ENCODE data around the gene ATG9B.

ATG9B gene

GRCh38 chr7:151051108-151051507 lies 26.8 kb upstream of the ATG9B start:
- Histone ChIP-seq H3K27ac (no peak overlapping the region), H3K4me3 (ENCODE audit: low read depth, low read length) (no peak overlapping the region), H3K27me3 (ENCODE audit: insufficient read depth, low read depth, severe bottlenecking) (no peaks in the 10 kb centered on the region), H3K36me3 (no peaks in the 10 kb centered on the region; the same call in 1 of the 2 replicates), H3K9me3 (ENCODE audit: severe bottlenecking) (no peaks in the 10 kb centered on the region)
- DNase-seq: no peak
- TF ChIP-seq CTCF (IDR thresholded peaks at IDR 0.05; ENCODE audit: low read depth, low read length): no peak

- Histone ChIP-seq H3K9me3 (ENCODE audit: severe bottlenecking) (no peaks in the 10 kb centered on the region), H3K4me3 (ENCODE audit: low read depth, low read length) (no peak overlapping the region), H3K27ac (no peak overlapping the region), H3K36me3 (peaks cover 3% of the 10 kb centered on the region; the same call in 1 of the 2 replicates), H3K27me3 (ENCODE audit: insufficient read depth, low read depth, severe bottlenecking) (no peaks in the 10 kb centered on the region)
- no peak for TF ChIP-seq CTCF (IDR thresholded peaks at IDR 0.05; ENCODE audit: low read depth, low read length)
- DNase-seq: no peak
These were observed 24.7 kb upstream of the ATG9B start for GRCh38 chr7:151048911-151049463.

- H3K27ac ChIP-seq: no peak within 1 kb of the TSS
- no peak within 1 kb of the TSS for H3K4me3 ChIP-seq (ENCODE audit: low read depth, low read length)
These were observed 23.9 kb upstream of the ATG9B start, which contains the start of gene ASIC3 for GRCh38 chr7:151047976-151048815. TSS of gene ASIC3 (plus strand) at chr7:151048531. CDS start at chr7:151048886, 355 bp downstream.

GRCh38 chr7:151046603-151047573 lies 22.6 kb upstream of the ATG9B start:
- no peak for DNase-seq
- no peak for TF ChIP-seq CTCF (IDR thresholded peaks at IDR 0.05; ENCODE audit: low read depth, low read length)
- Histone ChIP-seq H3K9me3 (ENCODE audit: severe bottlenecking) (no peaks in the 10 kb centered on the region), H3K36me3 (peaks cover 3% of the 10 kb centered on the region; the same call in 1 of the 2 replicates), H3K27me3 (ENCODE audit: insufficient read depth, low read depth, severe bottlenecking) (no peaks in the 10 kb centered on the region), H3K27ac (no peak overlapping the region), H3K4me3 (ENCODE audit: low read depth, low read length) (no peak overlapping the region)

More at GRCh38 chr7:151047976-151048815, 23.9 kb upstream of the ATG9B start, which contains the start of gene ASIC3:
- Histone ChIP-seq H3K9me3 (ENCODE audit: severe bottlenecking) (no peaks in the 10 kb centered on the region), H3K36me3 (peaks cover 3% of the 10 kb centered on the region; the same call in 1 of the 2 replicates), H3K27me3 (ENCODE audit: insufficient read depth, low read depth, severe bottlenecking) (no peaks in the 10 kb centered on the region)
- TF ChIP-seq CTCF (IDR thresholded peaks at IDR 0.05; ENCODE audit: low read depth, low read length): no peak
- no peak for DNase-seq

GRCh38 chr7:151045967-151046366 lies 21.7 kb upstream of the ATG9B start:
- Histone ChIP-seq H3K4me3 (ENCODE audit: low read depth, low read length) (no peak overlapping the region), H3K27me3 (ENCODE audit: insufficient read depth, low read depth, severe bottlenecking) (no peaks in the 10 kb centered on the region), H3K27ac (peak overlapping the region; percentile 64), H3K36me3 (peaks cover 3% of the 10 kb centered on the region; the same call in 1 of the 2 replicates), H3K9me3 (ENCODE audit: severe bottlenecking) (no peaks in the 10 kb centered on the region)
- no peak for DNase-seq
- no peak for TF ChIP-seq CTCF (IDR thresholded peaks at IDR 0.05; ENCODE audit: low read depth, low read length)

All from WERI-Rb-1 (cell line).